GM21515 (cell line): ENCODE data around the gene CHD1L.
"Not testable (repeated sequence)": the region's sequence is repeated elsewhere in the genome, so short reads cannot be mapped to it uniquely, and the experiment has no call there.

Experiments
- ATAC-seq: cut with Tn5 transposase; IDR thresholded peaks from one replicate; pipeline ENCODE4 v1.9.1; 2021; ENCODE audit not compliant: unreplicated experiment

The CHD1L gene

DNA sequence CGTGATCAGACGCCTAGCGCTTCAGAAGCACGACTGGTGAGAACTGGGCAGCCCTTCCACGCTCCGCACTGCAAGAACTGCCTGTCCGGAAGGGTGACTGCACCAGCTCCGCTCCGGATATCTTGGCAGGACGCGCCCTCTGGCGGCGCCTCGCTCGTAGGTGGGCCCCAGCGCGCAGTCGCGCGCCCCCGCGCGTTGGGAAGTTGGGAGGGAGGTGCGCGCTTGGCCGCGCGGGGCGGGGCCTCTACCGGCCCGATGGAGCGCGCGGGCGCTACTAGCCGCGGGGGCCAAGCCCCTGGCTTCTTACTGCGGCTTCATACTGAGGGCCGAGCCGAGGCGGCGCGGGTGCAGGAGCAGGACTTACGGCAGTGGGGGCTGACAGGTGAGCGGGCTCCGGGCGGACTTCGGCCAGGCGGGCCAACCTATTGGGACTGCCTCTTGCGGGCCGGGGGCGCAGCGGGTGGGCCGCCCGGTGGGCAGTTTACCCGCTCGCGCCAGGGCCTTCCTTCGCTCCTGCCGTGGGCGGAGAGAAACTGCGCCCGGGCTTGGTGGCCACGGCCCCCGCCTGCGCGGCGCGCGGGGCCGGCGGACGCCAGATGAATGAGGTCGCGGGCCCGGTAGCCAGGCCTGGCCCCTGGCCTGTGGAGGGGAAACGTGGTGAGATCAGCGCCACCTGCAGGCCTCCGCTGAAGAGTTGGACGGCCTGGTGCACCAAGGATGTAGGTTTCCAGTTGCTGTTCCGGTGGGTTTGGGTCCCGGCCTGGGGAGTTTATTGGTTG lies at the start of gene CHD1L:
CHD1L (plus strand) TSS at position 236 of the 779 bp plus-strand sequence; CDS start at position 256, 20 bp downstream.
- peak; percentile 84 for ATAC-seq

DNA sequence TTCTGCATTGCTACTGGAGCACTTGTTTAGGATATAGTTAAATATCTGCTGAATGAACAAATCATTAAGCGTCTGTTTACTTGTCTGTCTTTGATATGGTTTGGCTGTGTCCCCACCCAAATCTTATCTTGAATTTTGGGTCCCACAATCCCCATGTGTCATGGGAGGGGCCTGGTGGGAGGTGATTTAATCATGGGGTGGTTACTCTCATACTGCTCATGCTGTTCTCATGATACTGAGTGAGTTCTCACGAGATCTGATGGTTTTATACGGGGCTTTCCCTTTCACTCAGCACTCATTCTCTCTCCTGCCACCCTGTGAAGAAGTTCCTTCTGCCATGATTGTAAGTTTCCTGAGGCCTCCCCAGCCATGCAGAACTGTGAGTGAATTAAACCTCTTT lies 45.2 kb upstream of the CHD1L start:
- not testable (repeated sequence) for ATAC-seq

GRCh38 chr1:147201276-147201675 lies 41.2 kb upstream of the CHD1L start:
- ATAC-seq: no peak

GRCh38 chr1:147201786-147202185 lies 40.7 kb upstream of the CHD1L start:
- ATAC-seq: no peak

DNA sequence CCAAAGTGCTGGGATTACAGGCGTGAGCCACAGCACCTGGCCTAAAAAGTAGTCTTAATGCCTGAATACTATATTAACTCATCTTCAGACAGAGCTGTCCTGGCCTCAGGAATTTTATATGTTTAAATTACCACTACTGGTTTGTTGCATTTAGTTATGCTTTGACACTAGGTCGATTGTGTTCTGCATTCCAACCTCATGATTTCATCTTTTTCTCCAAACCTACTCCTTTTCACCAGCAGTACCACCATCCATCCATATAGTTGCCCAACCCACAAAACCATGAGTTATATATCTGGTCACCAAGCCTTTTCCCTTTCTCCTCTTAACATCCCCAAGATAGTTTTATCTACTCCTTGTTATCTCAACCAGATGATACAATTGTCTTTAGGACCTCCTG lies 39.9 kb upstream of the CHD1L start:
- no peak for ATAC-seq

DNA sequence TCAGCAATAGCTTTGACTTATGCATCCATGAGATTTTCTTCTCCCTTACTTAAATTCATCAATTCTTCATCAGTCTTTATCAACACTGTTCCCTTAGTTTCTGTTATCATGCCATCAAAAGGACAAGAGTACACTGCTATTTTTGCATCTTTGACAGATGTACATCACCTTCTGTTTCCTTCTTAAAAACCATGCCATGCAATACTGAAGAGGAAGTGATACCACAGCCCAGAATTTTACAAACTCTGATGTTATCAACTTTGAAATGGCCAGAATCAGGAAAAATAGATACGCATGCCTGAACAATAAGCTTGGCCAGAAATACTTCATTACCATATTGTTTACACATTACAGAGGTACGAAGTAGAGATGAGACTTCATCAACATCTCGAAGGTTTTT lies 38.4 kb upstream of the CHD1L start:
- no peak for ATAC-seq

DNA sequence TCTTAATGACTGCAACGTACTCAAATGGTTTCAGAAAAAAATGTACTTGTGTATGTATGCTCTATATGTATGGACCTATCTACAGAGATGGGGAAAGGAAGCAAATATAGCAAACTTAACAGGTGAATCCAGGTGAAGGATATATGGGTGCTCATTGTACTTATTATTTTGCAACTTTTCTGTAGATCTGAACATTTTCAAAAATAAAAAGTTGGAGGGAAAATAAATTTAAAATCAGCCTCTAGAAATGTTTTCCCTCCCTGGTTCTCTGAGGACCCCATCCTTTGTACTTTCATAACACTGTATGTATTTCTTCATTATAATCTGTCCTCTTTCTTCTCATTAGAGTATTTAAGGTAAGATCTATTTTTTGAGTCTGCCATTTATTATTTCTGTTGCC lies 35.3 kb upstream of the CHD1L start:
- ATAC-seq: no peak

DNA sequence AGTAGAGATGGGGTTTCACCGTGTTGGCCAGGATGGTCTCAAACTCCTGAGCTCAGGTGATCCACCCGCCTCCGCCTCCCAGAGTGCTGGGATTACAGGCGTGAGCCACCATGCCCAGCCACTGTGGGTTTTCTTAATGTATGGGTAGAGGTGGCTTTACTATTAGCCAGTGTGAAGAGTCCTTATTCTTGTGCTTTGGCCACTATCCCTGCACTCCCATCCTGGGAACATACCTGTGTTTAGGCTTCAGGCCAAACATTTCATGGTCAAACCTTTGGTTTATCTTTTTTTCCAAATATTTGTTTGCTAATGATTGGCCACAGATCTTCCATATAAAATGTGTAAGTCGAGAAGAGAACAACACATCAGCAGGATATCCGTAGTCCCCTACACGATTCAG lies 33.9 kb upstream of the CHD1L start:
- ATAC-seq: no peak

- no peak for ATAC-seq
These were observed 32.4 kb upstream of the CHD1L start for GRCh38 chr1:147209825-147210821.

GRCh38 chr1:147210987-147211386 lies 31.5 kb upstream of the CHD1L start:
- ATAC-seq: no peak

DNA sequence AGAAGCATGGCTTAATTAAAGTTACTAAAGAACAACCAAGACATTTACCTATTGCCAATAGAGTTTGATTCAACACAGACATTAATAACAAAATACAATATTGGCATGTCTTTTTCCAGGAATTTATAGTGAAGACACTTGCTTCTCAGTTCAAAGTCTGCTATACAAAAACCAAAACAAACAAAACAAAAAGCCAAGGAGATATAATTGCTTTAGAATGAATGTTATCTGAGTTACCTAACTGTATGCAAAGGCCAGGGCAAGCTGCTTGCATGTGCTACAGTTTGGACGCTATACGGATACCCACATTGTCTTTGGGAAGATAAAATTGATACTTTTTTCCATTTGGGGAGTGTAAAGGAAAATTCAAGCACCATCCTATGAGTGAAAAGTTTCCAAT lies 30.9 kb upstream of the CHD1L start:
- no peak for ATAC-seq

DNA sequence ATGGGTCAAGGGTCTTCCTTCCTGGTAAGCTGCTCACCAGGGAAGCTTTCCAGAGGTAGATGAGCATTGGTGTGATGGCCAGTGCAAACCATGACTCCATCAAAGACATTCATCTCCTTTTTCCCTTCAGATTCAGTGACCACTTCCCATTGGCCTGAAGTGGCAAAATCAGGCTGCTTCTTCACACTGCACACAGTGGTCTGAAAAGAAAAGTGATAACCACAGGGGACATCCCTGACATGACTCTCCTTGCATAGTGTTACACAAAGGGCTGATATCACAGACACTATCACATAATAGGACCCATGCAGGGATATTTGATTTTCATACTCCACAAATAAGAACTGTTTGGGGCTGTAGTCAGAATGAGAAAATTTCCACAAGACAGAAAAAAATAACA lies 29.2 kb upstream of the CHD1L start:
- ATAC-seq: no peak

- ATAC-seq: no peak
These were observed 28.2 kb upstream of the CHD1L start for GRCh38 chr1:147214325-147214724.

- no peak for ATAC-seq
These were observed 27.5 kb upstream of the CHD1L start for GRCh38 chr1:147214842-147215539.

DNA sequence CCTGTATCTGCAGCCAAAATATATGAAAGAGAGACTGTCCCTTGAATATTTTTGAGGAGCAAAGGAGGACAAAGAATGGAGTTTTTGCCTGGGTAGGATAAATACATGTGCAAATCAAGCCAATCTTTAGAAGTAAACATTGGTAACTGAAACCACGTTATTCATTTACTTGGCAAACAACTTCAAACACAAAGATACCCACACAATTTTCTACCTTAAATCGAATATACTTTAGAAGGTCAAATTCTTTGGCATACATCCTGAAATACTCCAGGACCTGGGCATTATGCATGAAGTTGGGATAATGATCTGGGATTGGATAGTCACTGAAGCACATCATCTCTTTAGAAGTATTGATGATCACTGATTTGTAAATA lies 27.0 kb upstream of the CHD1L start:
- no peak for ATAC-seq

GRCh38 chr1:147216124-147216523 lies 26.4 kb upstream of the CHD1L start:
- no peak for ATAC-seq

GRCh38 chr1:147217141-147217540 lies 25.3 kb upstream of the CHD1L start:
- ATAC-seq: no peak

DNA sequence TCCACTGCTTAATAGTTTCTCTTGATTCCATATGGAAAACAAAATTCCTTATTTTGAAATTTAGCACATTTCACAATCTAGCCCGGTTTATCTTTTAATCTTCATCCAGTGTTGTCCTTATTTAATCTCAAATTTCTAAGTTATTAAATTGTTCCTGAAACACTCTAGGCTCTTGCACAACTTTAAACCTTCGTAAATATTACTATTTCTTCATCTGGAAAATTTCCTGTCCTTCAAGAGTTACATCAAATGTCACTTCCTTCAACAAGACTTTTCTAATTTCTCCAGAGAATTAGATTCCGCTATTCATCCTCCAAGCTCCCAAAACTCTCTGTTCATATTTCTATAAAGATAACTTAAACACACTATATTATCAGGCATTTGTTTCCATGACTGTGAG lies 23.9 kb upstream of the CHD1L start:
- no peak for ATAC-seq

- no peak for ATAC-seq
These were observed 18.5 kb upstream of the CHD1L start for GRCh38 chr1:147223740-147224615.

GRCh38 chr1:147225193-147225730 lies 17.2 kb upstream of the CHD1L start, which contains the start of gene FMO5:
Gene FMO5, minus strand, starts transcription at chr1:147225339. Its CDS starts 310 bp downstream, at chr1:147225029.
- ATAC-seq: peak; percentile 78
